Stimulated activated memory B cell treated with anti-CD40 and anti-IgM and Interleukin-4, amounts not matched to agents 10 μg/mL and 1 μg/mL and 100 μg/mL, for 72 hours (primary cell): Measurements from ENCODE around the gene LPAR5.
A peak's percentile ranks its signal among the peaks of the same experiment; 100 is the strongest.

Source experiments
- ATAC-seq: fragments of 150-1000 bp; cut with Tn5 transposase; 2 replicates; pipeline ENCODE4 v1.10.0; 2021
- H3K27ac Mint-ChIP-seq: one replicate; pipeline ENCODE4 v1.8.0; 2022; ENCODE audit warnings: mild to moderate bottlenecking, mixed read lengths
- H3K27me3 Mint-ChIP-seq: one replicate; pipeline ENCODE4 v1.8.0; 2022; ENCODE audit warnings: mixed read lengths
- H3K36me3 Mint-ChIP-seq: one replicate; pipeline ENCODE4 v1.8.0; 2022; ENCODE audit warnings: mixed read lengths
- H3K4me1 Mint-ChIP-seq: one replicate; pipeline ENCODE4 v1.8.0; 2022; ENCODE audit warnings: mixed read lengths
- H3K4me3 Mint-ChIP-seq: one replicate; pipeline ENCODE4 v1.8.0; 2022; ENCODE audit warnings: mild to moderate bottlenecking, moderate library complexity, mixed read lengths
- H3K9me3 Mint-ChIP-seq: one replicate; pipeline ENCODE4 v1.8.0; 2022; ENCODE audit warnings: mixed read lengths

LPAR5 gene

DNA sequence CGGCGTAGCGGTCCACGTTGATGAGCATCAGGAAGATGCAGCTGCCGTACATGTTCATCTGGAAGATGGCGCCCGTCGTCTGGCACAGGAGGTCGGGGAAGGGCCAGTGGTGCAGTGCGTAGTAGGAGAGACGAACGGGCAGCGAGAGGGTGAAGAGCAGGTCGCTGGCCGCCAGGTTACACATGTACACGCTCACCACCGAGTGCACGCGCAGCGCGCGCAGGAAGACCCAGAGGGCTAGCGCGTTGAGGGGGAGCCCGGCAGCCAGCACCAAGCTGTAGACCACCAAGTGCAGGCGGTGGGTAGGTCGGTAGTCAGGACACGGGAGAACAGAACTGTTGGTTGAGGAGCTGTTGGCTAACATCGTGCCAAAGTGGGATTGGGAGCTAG lies 14.9 kb downstream of the LPAR5 start:
- Mint-ChIP-seq H3K4me1 (peaks cover 44% of the 10 kb centered on the region), H3K9me3 (no peaks in the 10 kb centered on the region), H3K36me3 (peaks cover 34% of the 10 kb centered on the region), H3K4me3 (peak overlapping the region; percentile 44), H3K27me3 (no peaks in the 10 kb centered on the region), H3K27ac (peak overlapping the region; percentile 51)
- no peak for ATAC-seq

DNA sequence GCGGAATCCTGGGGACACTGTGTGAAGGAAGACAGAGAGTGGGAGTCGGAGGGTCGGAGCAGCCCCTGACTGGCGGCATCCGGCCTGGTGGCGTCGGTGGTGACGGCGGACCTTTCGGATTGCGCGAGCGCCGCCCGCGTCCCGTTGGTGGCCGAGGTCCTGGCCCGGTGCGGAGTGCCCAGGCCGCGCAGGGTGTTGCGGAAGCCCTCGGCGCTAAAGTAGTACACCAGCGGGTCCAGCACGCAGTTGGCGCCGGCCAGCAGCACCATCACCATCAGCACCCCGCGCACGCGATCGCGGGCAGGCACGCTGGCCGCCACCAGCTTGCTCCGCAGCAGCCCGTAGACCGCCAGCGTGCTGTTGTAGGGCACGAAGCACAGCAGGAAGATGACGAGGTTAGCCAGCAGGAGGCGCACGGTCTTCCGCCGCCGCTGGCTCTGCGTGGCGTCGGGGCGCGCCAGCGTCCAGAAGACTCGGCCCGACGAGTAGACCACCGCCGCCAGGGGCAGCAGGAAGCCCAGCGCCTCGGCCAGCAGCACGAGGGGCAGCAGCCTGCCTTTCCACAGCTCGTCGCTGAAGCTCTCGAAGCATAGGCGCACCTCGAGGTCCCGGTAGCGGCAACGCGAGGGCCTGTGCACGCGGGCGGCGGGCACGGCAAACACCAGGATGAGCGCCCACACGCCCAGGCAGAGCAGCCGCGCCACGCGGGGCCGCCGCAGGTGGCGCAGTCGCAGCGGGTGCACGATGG lies 15.4 kb downstream of the LPAR5 start:
- ATAC-seq: peak; percentile 55
- peaks cover 44% of the 10 kb centered on the region for H3K4me1 Mint-ChIP-seq
- H3K27ac Mint-ChIP-seq: peak overlapping the region; percentile 51
- H3K27me3 Mint-ChIP-seq: no peaks in the 10 kb centered on the region
- H3K9me3 Mint-ChIP-seq: no peaks in the 10 kb centered on the region
- peaks cover 34% of the 10 kb centered on the region for H3K36me3 Mint-ChIP-seq
- H3K4me3 Mint-ChIP-seq: peak overlapping the region; percentile 44

DNA sequence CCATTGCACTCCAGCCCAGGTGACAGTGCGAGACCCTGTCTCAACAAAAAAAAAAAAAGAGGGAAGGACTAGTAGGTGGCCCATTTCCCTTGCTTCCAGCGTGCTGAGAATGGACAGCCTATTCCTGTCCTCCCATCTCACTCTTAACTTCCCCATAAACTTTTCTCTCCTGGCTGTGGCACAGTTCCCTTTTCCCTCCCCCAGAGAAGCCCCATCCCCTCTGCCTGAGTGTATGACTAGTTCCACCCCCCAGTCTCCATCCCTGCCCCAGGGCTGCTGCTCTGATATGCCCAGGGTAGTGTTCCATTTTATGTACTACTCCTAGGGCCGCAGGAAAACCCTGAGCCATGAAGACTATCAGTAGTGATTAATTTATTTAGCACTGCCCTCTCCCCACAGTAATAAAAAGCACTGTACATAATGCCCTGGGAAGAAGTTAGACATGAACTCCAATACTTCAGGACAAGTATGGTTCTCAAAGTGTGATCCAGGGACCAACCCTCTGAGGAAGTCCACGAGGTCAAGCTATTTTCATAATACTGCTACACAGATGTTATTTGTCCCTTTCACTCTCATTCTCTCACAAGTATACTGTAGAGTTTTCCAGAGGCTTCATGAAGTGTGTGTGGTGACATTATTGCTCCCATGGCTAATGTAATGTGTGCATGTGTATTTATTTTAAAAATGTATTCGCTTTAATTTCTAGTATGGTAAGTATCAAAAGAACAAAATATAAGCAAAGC lies 17.1 kb downstream of the LPAR5 start:
- no peaks in the 10 kb centered on the region for H3K27me3 Mint-ChIP-seq
- no peak for ATAC-seq
- H3K36me3 Mint-ChIP-seq: peaks cover 25% of the 10 kb centered on the region
- H3K4me1 Mint-ChIP-seq: peaks cover 48% of the 10 kb centered on the region
- peak overlapping the region; percentile 35 for H3K27ac Mint-ChIP-seq
- no peaks in the 10 kb centered on the region for H3K9me3 Mint-ChIP-seq
- no peak overlapping the region for H3K4me3 Mint-ChIP-seq

DNA sequence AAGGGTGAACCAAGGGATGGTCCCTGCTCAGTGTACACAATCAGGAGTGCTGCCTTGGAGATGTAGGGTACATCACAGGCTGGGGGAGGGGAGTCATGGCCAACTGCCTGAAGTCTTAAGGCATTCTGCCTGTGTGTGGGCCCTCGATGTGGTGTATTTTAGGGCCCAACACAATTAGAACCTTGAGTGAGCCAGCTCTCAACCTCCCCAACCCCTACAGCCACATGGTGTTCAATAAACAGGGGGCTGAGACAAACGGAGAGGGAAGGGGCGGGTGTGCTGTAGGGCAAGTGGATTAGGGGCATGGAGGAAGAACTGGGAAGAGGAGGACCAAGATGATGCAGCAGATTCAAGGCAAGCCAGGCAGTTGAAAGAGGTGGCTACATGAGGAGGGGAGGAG lies 20.0 kb downstream of the LPAR5 start:
- Mint-ChIP-seq H3K4me1 (peaks cover 70% of the 10 kb centered on the region), H3K36me3 (peaks cover 20% of the 10 kb centered on the region), H3K9me3 (no peaks in the 10 kb centered on the region), H3K27ac (peak overlapping the region; percentile 31), H3K4me3 (no peak overlapping the region), H3K27me3 (no peaks in the 10 kb centered on the region)
- no peak for ATAC-seq

DNA sequence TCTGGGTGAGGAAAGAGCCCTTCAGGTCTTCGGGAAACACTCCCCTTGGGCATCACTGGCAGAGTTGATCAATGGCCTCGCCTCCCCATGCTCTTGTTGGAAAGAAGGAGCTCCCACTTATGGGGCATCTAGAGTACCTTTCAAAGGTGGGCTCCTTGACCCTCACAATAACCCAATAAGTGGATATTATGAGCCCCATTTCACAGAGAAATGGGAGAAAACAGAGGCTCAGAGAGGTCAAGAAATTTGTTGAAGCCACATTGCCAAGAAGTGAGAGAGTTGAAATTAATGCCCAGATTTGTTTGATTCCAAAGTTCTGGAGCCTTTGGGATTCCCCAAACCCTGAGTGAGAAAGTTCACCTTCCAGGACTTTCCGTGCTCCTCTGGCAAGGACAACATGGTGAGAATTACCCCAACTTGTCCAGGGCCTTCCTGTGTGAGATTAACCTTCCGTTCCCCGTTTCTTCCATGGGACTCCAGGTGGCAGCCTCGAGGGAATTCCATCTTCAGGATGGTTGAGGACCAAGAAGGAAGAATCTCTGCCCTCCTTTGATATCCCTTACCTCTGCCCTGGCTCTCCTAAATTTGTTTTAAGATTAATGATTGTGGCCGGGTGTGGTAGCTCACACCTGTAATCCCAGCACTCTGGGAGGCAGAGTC lies 21.1 kb downstream of the LPAR5 start:
- H3K4me1 Mint-ChIP-seq: peaks cover 62% of the 10 kb centered on the region
- ATAC-seq: no peak
- H3K27ac Mint-ChIP-seq: peak overlapping the region; percentile 87
- H3K9me3 Mint-ChIP-seq: no peaks in the 10 kb centered on the region
- H3K4me3 Mint-ChIP-seq: no peak overlapping the region
- H3K27me3 Mint-ChIP-seq: no peaks in the 10 kb centered on the region
- H3K36me3 Mint-ChIP-seq: peaks cover 8% of the 10 kb centered on the region

DNA sequence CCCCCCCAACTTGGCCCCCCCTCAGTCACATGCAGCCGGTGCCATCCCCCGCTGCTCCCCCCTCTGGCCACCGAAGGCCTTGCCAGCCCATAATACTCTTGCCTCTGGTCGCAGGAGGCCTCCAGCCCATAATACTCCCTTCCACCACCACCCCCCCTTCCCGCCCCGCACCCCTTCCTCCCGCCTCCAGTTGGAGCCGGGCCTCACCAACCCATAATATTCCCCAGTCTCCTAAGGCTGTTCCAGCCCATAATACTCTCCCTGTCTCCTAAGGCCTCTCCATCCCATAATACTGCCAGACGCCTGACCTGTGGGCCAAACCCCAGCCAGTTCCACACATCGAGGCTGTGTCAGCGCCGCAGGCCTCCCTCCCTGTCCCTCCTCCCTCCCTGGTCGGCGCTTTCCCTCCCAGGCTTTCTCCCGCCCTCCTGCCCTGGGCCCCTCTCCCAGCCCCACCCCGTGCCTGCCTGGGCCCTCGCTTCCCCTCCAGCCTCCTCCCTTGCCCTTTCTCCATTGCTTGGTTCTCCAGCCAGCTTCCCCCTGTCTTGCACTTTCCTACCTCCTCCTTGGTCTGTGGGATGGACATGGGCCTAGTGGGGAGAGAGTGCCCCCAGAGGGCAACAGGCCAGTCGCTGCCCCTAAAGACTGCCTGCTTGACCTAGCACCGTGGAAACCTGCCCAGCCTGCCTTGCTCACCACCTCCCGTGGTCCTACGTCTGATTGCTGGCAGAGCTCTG lies 21.8 kb downstream of the LPAR5 start:
- Mint-ChIP-seq H3K9me3 (no peaks in the 10 kb centered on the region), H3K4me1 (peaks cover 57% of the 10 kb centered on the region), H3K36me3 (peaks cover 1% of the 10 kb centered on the region), H3K4me3 (peak overlapping the region; percentile 27), H3K27ac (peak overlapping the region; percentile 87), H3K27me3 (no peaks in the 10 kb centered on the region)
- peak; percentile 49 for ATAC-seq

DNA sequence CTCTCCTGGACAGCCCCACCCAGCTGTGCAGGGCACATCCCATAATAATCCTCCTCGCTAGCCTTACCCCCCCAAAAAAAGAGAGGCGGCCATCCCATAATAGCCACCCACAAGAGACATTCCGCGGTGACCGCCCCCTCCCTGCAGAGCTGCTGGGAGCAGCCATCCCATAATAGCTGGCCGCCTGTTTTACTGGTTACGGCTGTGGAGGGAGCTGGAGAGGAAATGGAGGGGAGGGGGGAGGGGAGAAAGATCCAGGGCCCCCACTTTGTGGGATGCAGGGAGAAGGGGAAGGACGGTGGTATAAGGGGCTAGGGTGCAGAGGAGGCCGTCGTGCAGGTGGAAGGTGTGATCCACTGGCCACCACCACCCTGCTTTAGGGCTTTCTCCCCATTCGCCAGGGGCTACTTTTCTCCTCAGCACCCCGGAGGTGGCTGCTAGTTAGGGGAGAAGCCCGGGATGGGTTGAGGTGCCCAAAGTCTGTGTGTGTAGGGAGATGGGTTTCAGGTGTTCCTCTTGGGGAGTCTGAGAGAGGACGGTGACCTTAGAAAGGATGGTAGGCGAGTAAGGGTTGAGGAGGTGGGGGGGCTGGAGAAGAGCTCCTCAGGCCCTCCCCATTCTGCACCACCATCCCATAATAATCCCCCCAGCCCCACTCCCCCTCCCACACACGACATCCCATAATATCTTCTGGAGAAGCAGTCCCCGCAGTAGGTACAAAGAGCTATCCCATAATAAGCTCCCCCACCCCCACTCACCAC lies 22.6 kb downstream of the LPAR5 start:
- peak; percentile 4 for ATAC-seq
- Mint-ChIP-seq H3K27me3 (no peaks in the 10 kb centered on the region), H3K36me3 (no peaks in the 10 kb centered on the region), H3K4me3 (no peak overlapping the region), H3K4me1 (peaks cover 51% of the 10 kb centered on the region), H3K27ac (peak overlapping the region; percentile 87), H3K9me3 (no peaks in the 10 kb centered on the region)

DNA sequence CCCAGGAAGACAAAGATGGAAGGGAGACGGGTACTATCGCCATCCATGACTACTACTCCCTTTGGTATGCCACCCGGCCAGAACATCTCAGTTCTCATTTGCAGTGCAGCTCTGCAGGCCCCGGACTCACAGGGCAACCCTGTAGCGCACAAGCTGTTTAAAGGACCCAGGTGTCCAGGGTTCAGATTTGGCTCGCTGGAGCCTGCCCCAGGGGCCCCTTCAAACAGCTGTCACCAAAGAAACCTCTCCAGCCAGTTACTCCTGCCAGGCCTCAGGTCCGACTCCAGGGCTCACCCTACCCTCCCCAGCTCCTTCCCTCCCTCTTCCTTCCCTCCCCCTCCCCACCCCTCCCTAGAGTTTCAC lies 23.1 kb downstream of the LPAR5 start:
- no peak for ATAC-seq
- no peak overlapping the region for H3K4me3 Mint-ChIP-seq
- no peaks in the 10 kb centered on the region for H3K27me3 Mint-ChIP-seq
- H3K27ac Mint-ChIP-seq: peak overlapping the region; percentile 87
- peaks cover 51% of the 10 kb centered on the region for H3K4me1 Mint-ChIP-seq
- H3K36me3 Mint-ChIP-seq: no peaks in the 10 kb centered on the region
- no peaks in the 10 kb centered on the region for H3K9me3 Mint-ChIP-seq

DNA sequence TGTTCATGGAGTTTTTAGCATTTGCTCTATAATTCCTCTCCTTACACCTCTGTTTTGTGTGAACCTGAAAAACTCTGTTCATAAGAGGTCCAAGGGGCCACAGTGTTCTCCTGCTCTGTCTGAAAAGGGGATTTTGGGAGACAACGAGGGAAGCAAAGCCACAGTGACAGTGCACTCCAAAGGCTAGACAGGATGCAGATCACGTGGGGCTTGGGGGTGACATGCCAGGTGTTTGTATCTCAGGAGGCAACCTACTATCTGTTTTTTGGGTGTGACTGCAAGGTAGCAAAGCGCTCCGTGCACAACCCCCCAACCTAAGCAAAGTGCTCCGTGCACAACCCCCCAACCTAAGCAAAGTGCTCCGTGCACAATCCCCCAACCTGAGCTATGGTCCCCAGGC lies 23.5 kb downstream of the LPAR5 start:
- Mint-ChIP-seq H3K9me3 (no peaks in the 10 kb centered on the region), H3K36me3 (no peaks in the 10 kb centered on the region), H3K27me3 (no peaks in the 10 kb centered on the region), H3K4me1 (peaks cover 50% of the 10 kb centered on the region), H3K27ac (peak overlapping the region; percentile 87), H3K4me3 (no peak overlapping the region)
- ATAC-seq: no peak

DNA sequence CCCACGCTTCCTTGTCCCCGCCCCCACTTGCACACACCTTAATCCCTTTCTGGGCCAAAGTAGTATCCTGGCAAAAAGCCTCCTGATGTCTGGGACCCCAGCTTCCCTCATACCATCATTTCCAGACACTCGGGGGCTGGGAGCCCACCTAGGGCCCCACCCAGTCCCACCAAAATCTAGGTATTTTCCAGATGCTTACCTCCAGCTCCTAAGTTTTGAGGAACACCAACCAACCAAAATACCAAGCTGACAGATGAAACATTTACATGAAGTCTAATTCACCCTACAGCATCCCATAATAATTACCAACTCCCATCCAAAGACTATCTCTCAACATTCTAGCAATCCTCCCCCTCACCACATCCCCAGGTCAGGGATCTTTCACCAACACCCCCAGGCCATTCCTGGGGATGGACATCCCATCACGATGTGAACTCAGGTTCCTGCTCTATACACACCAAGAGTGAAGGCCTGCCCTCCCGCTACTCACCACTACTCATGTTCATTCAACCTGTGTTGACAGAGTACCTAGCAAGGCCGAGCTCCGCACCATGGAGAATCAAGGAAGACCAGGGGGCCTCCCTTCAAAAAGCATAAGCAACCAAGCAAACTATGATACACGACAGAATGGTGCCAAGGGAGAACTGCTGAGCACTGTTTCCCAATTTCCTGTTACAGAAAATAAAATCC lies 27.0 kb downstream of the LPAR5 start:
- no peaks in the 10 kb centered on the region for H3K9me3 Mint-ChIP-seq
- no peak for ATAC-seq
- H3K4me3 Mint-ChIP-seq: no peak overlapping the region
- peaks cover 54% of the 10 kb centered on the region for H3K4me1 Mint-ChIP-seq
- H3K36me3 Mint-ChIP-seq: peaks cover 14% of the 10 kb centered on the region
- H3K27ac Mint-ChIP-seq: no peak overlapping the region
- no peaks in the 10 kb centered on the region for H3K27me3 Mint-ChIP-seq

DNA sequence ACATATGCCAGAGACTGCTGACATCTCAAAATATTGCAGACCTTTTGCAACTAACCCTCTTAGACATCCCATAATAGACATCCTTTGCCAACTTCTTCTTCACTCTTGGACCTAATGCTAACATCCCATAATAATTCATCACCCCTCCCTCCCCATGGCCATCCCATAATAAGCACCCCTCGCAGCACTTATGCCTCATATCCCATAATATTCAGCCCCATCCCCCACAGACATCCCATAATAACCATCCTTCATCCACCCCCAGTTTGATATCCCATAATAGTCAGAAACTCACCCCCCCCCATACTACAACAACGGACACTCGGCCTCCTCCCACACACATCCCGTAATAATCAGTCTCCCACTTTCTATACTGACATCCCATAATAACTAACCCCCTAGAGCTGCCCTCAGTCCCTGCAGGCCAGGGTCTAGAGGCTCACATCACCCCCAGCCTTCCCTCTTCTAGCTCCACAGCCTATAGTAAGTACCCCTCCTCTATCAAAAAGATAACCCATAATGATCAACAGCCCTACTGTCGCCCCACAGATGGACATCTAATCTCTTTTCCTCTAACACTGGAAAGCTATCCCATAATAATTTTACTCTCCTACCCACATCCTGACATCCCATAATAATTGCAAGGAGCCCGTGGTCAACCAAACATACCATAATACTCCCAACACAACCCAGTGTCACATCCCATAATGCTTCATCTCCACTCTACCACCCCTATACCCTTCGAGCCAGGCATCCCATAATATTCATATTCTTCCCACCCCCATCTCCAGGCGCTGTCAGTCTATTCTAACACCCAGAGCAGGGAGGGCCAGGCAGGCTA lies 27.8 kb downstream of the LPAR5 start:
- no peaks in the 10 kb centered on the region for H3K9me3 Mint-ChIP-seq
- H3K36me3 Mint-ChIP-seq: peaks cover 21% of the 10 kb centered on the region
- ATAC-seq: peak; percentile 62
- no peak overlapping the region for H3K4me3 Mint-ChIP-seq
- no peak overlapping the region for H3K27ac Mint-ChIP-seq
- H3K27me3 Mint-ChIP-seq: no peaks in the 10 kb centered on the region
- H3K4me1 Mint-ChIP-seq: peaks cover 54% of the 10 kb centered on the region

DNA sequence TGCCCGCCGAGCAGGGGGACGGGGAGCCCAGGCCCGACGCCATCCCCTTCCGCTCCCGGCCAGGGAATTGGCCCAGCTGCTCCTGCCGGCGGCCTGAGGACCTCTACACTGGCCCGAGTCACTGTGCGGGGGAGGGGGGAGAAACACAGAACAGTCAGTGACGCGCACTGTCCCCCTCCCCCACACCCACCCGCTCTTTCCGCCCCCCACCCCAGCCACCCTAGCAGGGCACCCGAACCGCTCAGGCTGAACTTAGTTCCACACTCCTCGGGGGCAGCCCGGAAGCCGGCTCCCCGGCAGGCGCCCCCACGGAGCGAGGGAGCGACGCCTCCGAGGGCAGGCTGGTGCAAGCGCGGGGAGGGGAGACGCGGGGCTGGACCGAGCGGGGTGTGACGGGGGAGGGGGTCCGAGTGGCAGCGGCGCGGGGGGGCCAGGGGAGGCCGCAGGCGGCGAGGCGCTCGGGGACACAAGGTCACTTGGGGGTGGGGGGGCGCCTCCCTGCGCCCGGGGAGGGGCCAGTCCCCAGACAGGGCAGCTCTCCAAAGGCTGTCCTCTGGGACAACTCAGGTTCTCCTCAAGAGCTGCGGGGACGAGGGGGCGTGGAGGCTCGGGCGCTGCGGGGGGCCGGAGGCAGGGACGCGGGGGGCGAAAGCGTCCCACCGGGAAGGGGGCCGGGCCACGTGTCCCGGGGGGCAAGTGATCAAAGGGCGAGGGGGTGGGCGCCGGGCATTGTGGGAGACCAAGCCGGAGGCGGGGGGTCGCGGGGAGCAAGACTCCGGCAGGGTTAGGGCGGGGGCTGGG lies 29.2 kb downstream of the LPAR5 start:
- Mint-ChIP-seq H3K4me1 (peaks cover 51% of the 10 kb centered on the region), H3K27ac (no peak overlapping the region)

More for the DNA sequence above, 29.2 kb downstream of the LPAR5 start:
- no peaks in the 10 kb centered on the region for H3K9me3 Mint-ChIP-seq
- H3K4me3 Mint-ChIP-seq: no peak overlapping the region
- ATAC-seq: peak; percentile 62
- H3K27me3 Mint-ChIP-seq: no peaks in the 10 kb centered on the region
- peaks cover 35% of the 10 kb centered on the region for H3K36me3 Mint-ChIP-seq
